ENCODE results near the gene SRPK2.

The SRPK2 gene

GRCh38 chr7:105163718-105164117, 225.0 kb downstream of the SRPK2 start:
- DNase-seq (ENCODE audit: low read depth): no peak
- H3K4me3 ChIP-seq (ENCODE audit: low read length): no peak overlapping the region
- TF ChIP-seq CTCF (conservative IDR thresholded peaks at IDR 0.05; ENCODE audit: low read length): no peak

GRCh38 chr7:105161366-105161765, 227.4 kb downstream of the SRPK2 start:
- no peak for TF ChIP-seq CTCF (conservative IDR thresholded peaks at IDR 0.05; ENCODE audit: low read length)

GRCh38 chr7:105157278-105157677, 231.4 kb downstream of the SRPK2 start:
- DNase-seq (ENCODE audit: low read depth): no peak
- no peak overlapping the region for H3K4me3 ChIP-seq (ENCODE audit: low read length)
- TF ChIP-seq CTCF (conservative IDR thresholded peaks at IDR 0.05; ENCODE audit: low read length): no peak

More at GRCh38 chr7:105161366-105161765, 227.4 kb downstream of the SRPK2 start:
- no peak overlapping the region for H3K4me3 ChIP-seq (ENCODE audit: low read length)
- DNase-seq (ENCODE audit: low read depth): no peak

GRCh38 chr7:105156731-105157130, 232.0 kb downstream of the SRPK2 start:
- no peak overlapping the region for H3K4me3 ChIP-seq (ENCODE audit: low read length)
- no peak for TF ChIP-seq CTCF (conservative IDR thresholded peaks at IDR 0.05; ENCODE audit: low read length)
- peak; percentile 63 for DNase-seq (ENCODE audit: low read depth)

- H3K4me3 ChIP-seq (ENCODE audit: low read length): no peak overlapping the region
- TF ChIP-seq CTCF (conservative IDR thresholded peaks at IDR 0.05; ENCODE audit: low read length): no peak
- no peak for DNase-seq (ENCODE audit: low read depth)
Measured at GRCh38 chr7:105154084-105154483, 234.6 kb downstream of the SRPK2 start.

GRCh38 chr7:105153531-105153930, 235.2 kb downstream of the SRPK2 start:
- H3K4me3 ChIP-seq (ENCODE audit: low read length): no peak overlapping the region
- TF ChIP-seq CTCF (conservative IDR thresholded peaks at IDR 0.05; ENCODE audit: low read length): no peak
- no peak for DNase-seq (ENCODE audit: low read depth)

- H3K4me3 ChIP-seq (ENCODE audit: low read length): no peak overlapping the region
- TF ChIP-seq CTCF (conservative IDR thresholded peaks at IDR 0.05; ENCODE audit: low read length): no peak
- DNase-seq (ENCODE audit: low read depth): no peak
Measured at GRCh38 chr7:105151152-105151551, 237.6 kb downstream of the SRPK2 start.
